ENCODE results near the gene PGC. TPM values are rescaled to one million over a fixed set of nuclear protein-coding genes. Genes with fewer than 3 reads are reported as not detected.
A peak's percentile ranks its signal among the peaks of the same experiment; 100 is the strongest.

PGC gene
- polyA plus RNA-seq, 3 donors: not detected

GRCh38 chr6:41744236-41744787 lies 2.9 kb downstream of the PGC start:
- 90% methylated on average over 7 of the region's 7 CpGs for WGBS (ENCODE audit: insufficient coverage)
- Histone ChIP-seq H3K27ac (ENCODE audit: low read depth in 1 of 2, low read length in 2 of 2) (no peak overlapping the region), H3K27me3 (ENCODE audit: control insufficient read depth in 2 of 2, insufficient read depth in 2 of 2, low read length in 2 of 2) (no peaks in the 10 kb centered on the region), H3K9ac (ENCODE audit: insufficient read depth, low read length, poor library complexity, severe bottlenecking) (no peak overlapping the region), H3K9me3 (replicated peaks in 1 of 2; ENCODE audit: control insufficient read depth in 1 of 2, insufficient read depth in 1 of 2, low read length in 2 of 2) (no peaks in the 10 kb centered on the region), H3K79me2 (ENCODE audit: insufficient read depth, low read length) (no peaks in the 10 kb centered on the region), H3K4me1 (ENCODE audit: control insufficient read depth in 1 of 2, insufficient read depth in 2 of 2, low read length in 2 of 2) (no peaks in the 10 kb centered on the region), H4K20me1 (ENCODE audit: insufficient read depth, low read length) (no peaks in the 10 kb centered on the region), H2AFZ (ENCODE audit: insufficient read depth, low read depth, low read length, poor library complexity, severe bottlenecking) (peak overlapping the region; percentile 41), H3K4me2 (replicated peaks; ENCODE audit: extremely low read depth, low read length, poor library complexity, severe bottlenecking) (no peak overlapping the region), H3K4me3 (replicated peaks in 1 of 3; ENCODE audit: low read depth in 2 of 3, low read length in 3 of 3) (no peak overlapping the region), H3K36me3 (replicated peaks in 1 of 2; ENCODE audit: control insufficient read depth in 1 of 2, insufficient read depth in 2 of 2, low read length in 2 of 2) (no peaks in the 10 kb centered on the region)
- TF ChIP-seq, protein P1, sequence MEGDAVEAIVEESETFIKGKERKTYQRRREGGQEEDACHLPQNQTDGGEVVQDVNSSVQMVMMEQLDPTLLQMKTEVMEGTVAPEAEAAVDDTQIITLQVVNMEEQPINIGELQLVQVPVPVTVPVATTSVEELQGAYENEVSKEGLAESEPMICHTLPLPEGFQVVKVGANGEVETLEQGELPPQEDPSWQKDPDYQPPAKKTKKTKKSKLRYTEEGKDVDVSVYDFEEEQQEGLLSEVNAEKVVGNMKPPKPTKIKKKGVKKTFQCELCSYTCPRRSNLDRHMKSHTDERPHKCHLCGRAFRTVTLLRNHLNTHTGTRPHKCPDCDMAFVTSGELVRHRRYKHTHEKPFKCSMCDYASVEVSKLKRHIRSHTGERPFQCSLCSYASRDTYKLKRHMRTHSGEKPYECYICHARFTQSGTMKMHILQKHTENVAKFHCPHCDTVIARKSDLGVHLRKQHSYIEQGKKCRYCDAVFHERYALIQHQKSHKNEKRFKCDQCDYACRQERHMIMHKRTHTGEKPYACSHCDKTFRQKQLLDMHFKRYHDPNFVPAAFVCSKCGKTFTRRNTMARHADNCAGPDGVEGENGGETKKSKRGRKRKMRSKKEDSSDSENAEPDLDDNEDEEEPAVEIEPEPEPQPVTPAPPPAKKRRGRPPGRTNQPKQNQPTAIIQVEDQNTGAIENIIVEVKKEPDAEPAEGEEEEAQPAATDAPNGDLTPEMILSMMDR (IDR thresholded peaks at IDR 0.05): no peak
- Mint-ChIP-seq H3K4me1 (peaks cover 8% of the 10 kb centered on the region), H3K27ac (no peak overlapping the region), H3K4me3 (no peak overlapping the region), H3K27me3 (ENCODE audit: low read depth in 3 of 3) (peaks cover 0 to 4% (median 3%) of the 10 kb centered on the region in 3 donors), H3K36me3 (no peaks in the 10 kb centered on the region), H3K9me3 (peaks cover 0 to 2% (median 0%) of the 10 kb centered on the region in 7 donors)
- DNase-seq: no peak
- intact Hi-C loops (cut with micrococcal nuclease): no loop called here

DNA sequence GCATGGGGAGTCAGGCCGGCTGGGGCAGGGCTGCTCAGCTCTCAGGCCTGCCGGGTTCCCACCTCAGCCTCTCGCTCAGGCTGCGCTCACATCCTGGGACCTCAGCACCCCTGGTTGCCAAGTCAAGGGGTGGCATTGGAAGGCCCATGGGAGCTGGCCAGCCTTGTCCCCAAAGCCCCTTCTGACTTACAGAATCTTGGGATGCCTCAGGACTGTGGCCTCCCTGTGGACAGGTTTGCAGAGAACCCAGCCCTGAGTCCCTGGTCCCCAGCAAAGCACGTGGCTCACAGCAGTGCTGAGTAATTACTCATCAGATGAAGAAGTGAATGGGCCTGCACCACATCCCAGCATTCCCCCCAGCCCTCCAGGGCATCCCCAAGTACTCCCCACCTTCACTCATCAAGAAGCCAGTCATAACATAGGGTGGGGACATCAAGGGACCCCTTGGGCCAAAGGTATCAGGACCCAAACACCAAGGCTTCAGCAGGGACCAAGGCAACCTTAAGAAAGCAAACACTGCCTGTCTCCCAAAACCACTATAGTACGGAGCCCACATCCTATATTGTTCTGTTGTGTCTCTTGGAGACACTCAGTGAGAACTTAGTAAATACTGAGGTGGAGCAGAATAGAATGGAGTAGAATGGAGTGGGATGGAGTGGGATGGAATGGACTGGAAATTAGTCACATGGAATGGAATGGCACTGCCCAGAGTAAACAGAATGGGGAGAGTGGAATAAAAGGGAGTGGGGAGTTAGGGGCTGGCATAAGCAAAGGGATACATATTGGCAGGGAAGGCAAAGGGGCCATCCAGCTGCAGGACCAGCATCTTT lies 3.6 kb downstream of the PGC start:
- no peak overlapping the region for H3K27ac ChIP-seq (ENCODE audit: low read depth in 1 of 2, low read length in 2 of 2)
- 100% methylated on average over 3 of the region's 6 CpGs for WGBS (ENCODE audit: insufficient coverage)

More for the DNA sequence above, 3.6 kb downstream of the PGC start:
- TF ChIP-seq, protein P1 (IDR thresholded peaks at IDR 0.05): no peak
- Histone ChIP-seq H3K4me2 (replicated peaks; ENCODE audit: extremely low read depth, low read length, poor library complexity, severe bottlenecking) (no peak overlapping the region), H3K9me3 (replicated peaks in 1 of 2; ENCODE audit: control insufficient read depth in 1 of 2, insufficient read depth in 1 of 2, low read length in 2 of 2) (no peaks in the 10 kb centered on the region), H4K20me1 (ENCODE audit: insufficient read depth, low read length) (no peaks in the 10 kb centered on the region), H3K27me3 (ENCODE audit: control insufficient read depth in 2 of 2, insufficient read depth in 2 of 2, low read length in 2 of 2) (no peaks in the 10 kb centered on the region), H2AFZ (ENCODE audit: insufficient read depth, low read depth, low read length, poor library complexity, severe bottlenecking) (no peak overlapping the region), H3K79me2 (ENCODE audit: insufficient read depth, low read length) (no peaks in the 10 kb centered on the region), H3K36me3 (replicated peaks in 1 of 2; ENCODE audit: control insufficient read depth in 1 of 2, insufficient read depth in 2 of 2, low read length in 2 of 2) (no peaks in the 10 kb centered on the region), H3K4me1 (ENCODE audit: control insufficient read depth in 1 of 2, insufficient read depth in 2 of 2, low read length in 2 of 2) (no peaks in the 10 kb centered on the region), H3K9ac (ENCODE audit: insufficient read depth, low read length, poor library complexity, severe bottlenecking) (no peak overlapping the region), H3K4me3 (replicated peaks in 1 of 3; ENCODE audit: low read depth in 2 of 3, low read length in 3 of 3) (no peak overlapping the region)
- Mint-ChIP-seq H3K36me3 (no peaks in the 10 kb centered on the region), H3K9me3 (peaks cover 0 to 2% (median 0%) of the 10 kb centered on the region in 7 donors), H3K27ac (no peak overlapping the region), H3K27me3 (ENCODE audit: low read depth in 3 of 3) (peaks cover 0 to 4% (median 3%) of the 10 kb centered on the region in 3 donors), H3K4me3 (no peak overlapping the region), H3K4me1 (peaks cover 8% of the 10 kb centered on the region)
- no peak for DNase-seq
- intact Hi-C loops (cut with micrococcal nuclease): no loop called here

Data from CD14-positive monocyte (primary cell).